ENCODE data around the gene EMSY.

GRCh38 chr11:76587820-76588454, 143.1 kb downstream of the EMSY start:
- TF ChIP-seq CTCF (IDR thresholded peaks at IDR 0.05) = no peak
- TF ChIP-seq POLR2A (IDR thresholded peaks at IDR 0.05) = no peak

Data from Peyer's patch (tissue), 4 donors.